Measurements from ENCODE around the gene SUFU.

DNA sequence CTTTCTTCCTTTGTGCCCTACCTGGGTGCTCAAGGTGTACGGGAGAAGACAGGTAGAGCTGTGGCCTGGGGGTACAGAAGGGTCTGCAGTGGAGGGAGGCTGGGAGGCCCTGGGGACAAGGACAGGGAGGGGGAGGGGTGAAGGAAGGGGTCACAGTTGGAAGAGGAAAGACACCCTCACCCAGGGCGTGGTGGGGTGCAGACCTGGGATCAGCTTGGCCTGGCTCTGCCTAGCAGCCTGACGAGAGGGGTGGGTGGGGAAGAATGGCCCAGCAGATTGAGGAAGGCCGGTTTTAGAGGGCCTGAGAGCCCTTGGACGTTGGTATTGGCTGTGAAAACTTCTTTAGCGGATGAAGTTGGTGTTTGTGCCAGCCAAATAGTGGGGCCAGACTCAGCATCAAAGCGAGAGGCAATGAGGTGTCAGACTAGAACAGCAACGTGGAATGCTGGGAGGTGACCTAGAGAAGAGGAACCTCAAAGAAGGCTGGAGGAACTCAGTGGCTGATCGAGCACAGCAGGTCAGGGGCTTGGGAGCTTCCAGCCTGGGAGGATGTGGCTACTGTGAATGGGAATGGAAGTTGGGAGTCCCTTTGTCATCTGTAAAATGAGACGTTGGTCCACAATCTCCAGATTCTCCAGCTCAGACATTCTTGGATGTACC, 122.4 kb downstream of the SUFU start:
- TF ChIP-seq, protein P1, sequence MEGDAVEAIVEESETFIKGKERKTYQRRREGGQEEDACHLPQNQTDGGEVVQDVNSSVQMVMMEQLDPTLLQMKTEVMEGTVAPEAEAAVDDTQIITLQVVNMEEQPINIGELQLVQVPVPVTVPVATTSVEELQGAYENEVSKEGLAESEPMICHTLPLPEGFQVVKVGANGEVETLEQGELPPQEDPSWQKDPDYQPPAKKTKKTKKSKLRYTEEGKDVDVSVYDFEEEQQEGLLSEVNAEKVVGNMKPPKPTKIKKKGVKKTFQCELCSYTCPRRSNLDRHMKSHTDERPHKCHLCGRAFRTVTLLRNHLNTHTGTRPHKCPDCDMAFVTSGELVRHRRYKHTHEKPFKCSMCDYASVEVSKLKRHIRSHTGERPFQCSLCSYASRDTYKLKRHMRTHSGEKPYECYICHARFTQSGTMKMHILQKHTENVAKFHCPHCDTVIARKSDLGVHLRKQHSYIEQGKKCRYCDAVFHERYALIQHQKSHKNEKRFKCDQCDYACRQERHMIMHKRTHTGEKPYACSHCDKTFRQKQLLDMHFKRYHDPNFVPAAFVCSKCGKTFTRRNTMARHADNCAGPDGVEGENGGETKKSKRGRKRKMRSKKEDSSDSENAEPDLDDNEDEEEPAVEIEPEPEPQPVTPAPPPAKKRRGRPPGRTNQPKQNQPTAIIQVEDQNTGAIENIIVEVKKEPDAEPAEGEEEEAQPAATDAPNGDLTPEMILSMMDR (IDR thresholded peaks at IDR 0.05; ENCODE audit: insufficient read depth, low read length, poor library complexity, severe bottlenecking) = no peak
- no peak for TF ChIP-seq EZH2phosphoT487 (conservative IDR thresholded peaks at IDR 0.05; ENCODE audit: low read length)

Data from SU-DHL-6 (cell line).